ENCODE measurements around the gene CFAP65.

CFAP65 gene

DNA sequence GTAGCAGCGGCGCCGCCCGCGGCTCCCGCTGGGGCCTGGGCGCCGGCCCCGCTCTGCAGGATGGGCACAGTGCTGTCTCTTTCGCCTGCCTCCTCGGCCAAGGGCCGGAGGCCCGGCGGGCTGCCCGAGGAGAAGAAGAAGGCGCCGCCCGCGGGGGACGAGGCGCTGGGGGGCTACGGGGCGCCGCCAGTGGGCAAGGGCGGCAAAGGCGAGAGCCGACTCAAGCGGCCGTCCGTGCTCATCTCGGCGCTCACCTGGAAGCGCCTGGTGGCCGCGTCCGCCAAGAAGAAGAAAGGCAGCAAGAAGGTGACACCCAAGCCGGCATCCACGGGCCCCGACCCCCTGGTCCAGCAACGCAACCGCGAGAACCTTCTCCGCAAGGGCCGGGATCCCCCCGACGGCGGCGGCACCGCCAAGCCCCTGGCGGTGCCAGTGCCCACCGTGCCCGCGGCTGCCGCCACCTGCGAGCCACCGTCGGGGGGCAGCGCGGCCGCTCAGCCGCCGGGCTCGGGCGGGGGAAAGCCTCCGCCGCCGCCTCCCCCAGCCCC lies 81.5 kb downstream of the CFAP65 start:
- H3K4me3 ChIP-seq (ENCODE audit: low read length), result peak overlapping the region; percentile 20
- no peaks in the 10 kb centered on the region for H3K4me1 ChIP-seq (ENCODE audit: control insufficient read depth, insufficient read depth, low read length)
- no peak overlapping the region for H3K27ac ChIP-seq (ENCODE audit: low read depth, low read length)
- no peak overlapping the region for H3K9ac ChIP-seq (ENCODE audit: low read length)
- peaks cover 51% of the 10 kb centered on the region for H3K27me3 ChIP-seq (ENCODE audit: control insufficient read depth, insufficient read depth, low read length)
- H3K36me3 ChIP-seq (ENCODE audit: control insufficient read depth, insufficient read depth, low read length), result no peaks in the 10 kb centered on the region

DNA sequence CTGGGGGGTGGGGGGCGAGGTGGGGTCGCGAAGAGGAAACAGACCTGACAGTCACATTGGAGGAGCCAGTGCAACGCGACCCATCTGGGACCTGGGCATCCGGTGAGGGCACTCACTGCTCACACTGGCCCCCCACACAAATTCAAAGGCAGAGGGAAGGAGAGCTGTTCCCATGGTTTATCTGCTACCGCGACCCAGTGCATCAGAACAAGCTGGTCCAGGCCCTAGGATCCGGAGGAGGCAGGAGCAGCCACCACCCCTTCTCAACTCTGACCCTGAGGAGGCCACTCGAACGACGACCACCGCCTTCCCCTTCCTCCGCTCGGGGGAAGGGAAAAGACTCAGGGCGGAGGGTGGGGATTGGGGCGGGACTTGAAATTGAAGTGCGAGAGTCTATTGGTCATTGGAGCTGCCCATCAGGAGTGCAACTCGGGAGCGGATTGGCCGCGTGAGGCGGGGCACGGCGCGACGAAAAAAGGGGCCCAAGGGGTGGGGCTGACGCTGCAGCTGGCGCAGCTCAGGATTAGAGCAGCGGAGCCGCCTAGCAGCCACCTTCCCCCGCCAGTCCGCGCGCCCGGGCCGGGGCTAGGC lies 82.1 kb downstream of the CFAP65 start, which contains the start of gene CDK5R2:
TSS of gene CDK5R2 (plus strand) at position 526 of the 591 bp plus-strand sequence. CDS start 155 bp downstream, outside the sequence.
- Histone ChIP-seq H3K4me3 (ENCODE audit: low read length) (peak within 1 kb of the TSS; percentile 20), H3K27ac (ENCODE audit: low read depth, low read length) (no peak within 1 kb of the TSS), H3K9ac (ENCODE audit: low read length) (no peak within 1 kb of the TSS)

GRCh38 chr2:218958276-218958675 lies 83.0 kb downstream of the CFAP65 start:
- no peaks in the 10 kb centered on the region for H3K36me3 ChIP-seq (ENCODE audit: control insufficient read depth, insufficient read depth, low read length)
- H3K4me1 ChIP-seq (ENCODE audit: control insufficient read depth, insufficient read depth, low read length), result no peaks in the 10 kb centered on the region
- H3K27me3 ChIP-seq (ENCODE audit: control insufficient read depth, insufficient read depth, low read length), result peaks cover 42% of the 10 kb centered on the region
- H3K27ac ChIP-seq (ENCODE audit: low read depth, low read length), result no peak overlapping the region
- H3K4me3 ChIP-seq (ENCODE audit: low read length), result no peak overlapping the region
- no peak overlapping the region for H3K9ac ChIP-seq (ENCODE audit: low read length)

More for the DNA sequence above, 82.1 kb downstream of the CFAP65 start, which contains the start of gene CDK5R2:
- Histone ChIP-seq H3K4me1 (ENCODE audit: control insufficient read depth, insufficient read depth, low read length) (no peaks in the 10 kb centered on the region), H3K36me3 (ENCODE audit: control insufficient read depth, insufficient read depth, low read length) (no peaks in the 10 kb centered on the region), H3K27me3 (ENCODE audit: control insufficient read depth, insufficient read depth, low read length) (peaks cover 50% of the 10 kb centered on the region)

DNA sequence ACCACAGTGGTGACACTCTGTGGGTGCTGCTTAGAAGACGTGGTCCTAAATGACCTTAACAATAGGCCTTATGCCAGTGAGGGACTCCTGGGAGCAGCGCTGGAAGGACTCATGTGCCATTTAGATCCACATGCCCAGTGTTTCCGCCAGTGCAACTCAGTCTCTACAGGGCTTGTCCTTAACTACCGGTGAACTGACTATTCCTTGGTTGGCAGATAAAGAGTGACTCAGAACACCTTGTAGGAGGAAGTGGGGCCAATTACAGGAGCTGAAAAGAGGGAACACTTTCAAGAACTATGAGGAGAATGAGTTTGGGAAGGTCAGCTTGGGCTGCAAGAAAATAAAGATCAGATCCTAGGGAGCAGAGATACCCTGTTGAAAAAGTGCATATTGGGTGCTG lies 83.6 kb downstream of the CFAP65 start:
- H3K36me3 ChIP-seq (ENCODE audit: control insufficient read depth, insufficient read depth, low read length), result no peaks in the 10 kb centered on the region
- H3K4me1 ChIP-seq (ENCODE audit: control insufficient read depth, insufficient read depth, low read length), result no peaks in the 10 kb centered on the region
- H3K9ac ChIP-seq (ENCODE audit: low read length), result no peak overlapping the region
- H3K27me3 ChIP-seq (ENCODE audit: control insufficient read depth, insufficient read depth, low read length), result peaks cover 37% of the 10 kb centered on the region
- no peak overlapping the region for H3K4me3 ChIP-seq (ENCODE audit: low read length)
- no peak overlapping the region for H3K27ac ChIP-seq (ENCODE audit: low read depth, low read length)

GRCh38 chr2:218956039-218956438 lies 85.3 kb downstream of the CFAP65 start:
- no peak overlapping the region for H3K27ac ChIP-seq (ENCODE audit: low read depth, low read length)
- H3K4me1 ChIP-seq (ENCODE audit: control insufficient read depth, insufficient read depth, low read length), result no peaks in the 10 kb centered on the region
- no peaks in the 10 kb centered on the region for H3K36me3 ChIP-seq (ENCODE audit: control insufficient read depth, insufficient read depth, low read length)
- H3K9ac ChIP-seq (ENCODE audit: low read length), result no peak overlapping the region
- peaks cover 26% of the 10 kb centered on the region for H3K27me3 ChIP-seq (ENCODE audit: control insufficient read depth, insufficient read depth, low read length)
- H3K4me3 ChIP-seq (ENCODE audit: low read length), result no peak overlapping the region

DNA sequence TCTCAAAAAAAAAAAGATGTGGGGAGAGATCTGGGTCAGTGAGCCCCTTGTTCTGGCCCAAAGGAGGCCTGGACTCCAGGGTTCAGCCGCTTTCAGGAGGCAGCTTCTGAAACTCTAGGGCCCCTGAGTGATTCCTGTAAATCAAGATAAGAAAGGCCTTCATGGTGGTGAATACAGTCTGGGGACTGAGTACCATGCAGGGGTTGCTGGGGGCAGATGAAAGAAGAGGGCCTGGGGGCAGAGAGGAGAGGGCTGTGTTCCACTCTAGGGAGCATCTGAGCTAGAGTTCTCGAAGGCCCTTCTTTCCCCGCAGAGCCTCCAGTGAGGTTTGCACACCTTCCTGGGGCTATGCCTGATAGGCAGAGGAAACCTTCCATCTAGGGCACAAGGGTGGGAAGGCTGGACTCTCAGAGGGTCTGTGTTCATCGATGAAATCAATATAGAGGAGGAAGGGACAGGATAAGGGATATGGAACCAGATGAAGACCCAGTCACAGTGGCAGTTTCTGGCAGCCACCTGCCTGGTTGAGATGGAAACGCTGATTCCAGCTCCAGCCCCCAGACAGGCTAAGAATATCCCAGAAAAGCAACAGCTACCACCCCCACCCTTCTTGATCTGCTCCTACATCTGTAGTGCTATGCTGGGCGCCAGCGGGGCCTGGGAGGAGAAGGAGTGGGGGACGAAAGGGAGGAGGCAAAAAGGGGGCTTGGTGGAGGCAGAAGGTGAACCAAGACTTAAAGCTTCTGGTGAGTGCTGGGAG lies 86.6 kb downstream of the CFAP65 start:
- Histone ChIP-seq H3K36me3 (ENCODE audit: control insufficient read depth, insufficient read depth, low read length) (no peaks in the 10 kb centered on the region), H3K27me3 (ENCODE audit: control insufficient read depth, insufficient read depth, low read length) (peaks cover 15% of the 10 kb centered on the region), H3K4me1 (ENCODE audit: control insufficient read depth, insufficient read depth, low read length) (no peaks in the 10 kb centered on the region), H3K27ac (ENCODE audit: low read depth, low read length) (no peak overlapping the region), H3K4me3 (ENCODE audit: low read length) (no peak overlapping the region), H3K9ac (ENCODE audit: low read length) (no peak overlapping the region)

DNA sequence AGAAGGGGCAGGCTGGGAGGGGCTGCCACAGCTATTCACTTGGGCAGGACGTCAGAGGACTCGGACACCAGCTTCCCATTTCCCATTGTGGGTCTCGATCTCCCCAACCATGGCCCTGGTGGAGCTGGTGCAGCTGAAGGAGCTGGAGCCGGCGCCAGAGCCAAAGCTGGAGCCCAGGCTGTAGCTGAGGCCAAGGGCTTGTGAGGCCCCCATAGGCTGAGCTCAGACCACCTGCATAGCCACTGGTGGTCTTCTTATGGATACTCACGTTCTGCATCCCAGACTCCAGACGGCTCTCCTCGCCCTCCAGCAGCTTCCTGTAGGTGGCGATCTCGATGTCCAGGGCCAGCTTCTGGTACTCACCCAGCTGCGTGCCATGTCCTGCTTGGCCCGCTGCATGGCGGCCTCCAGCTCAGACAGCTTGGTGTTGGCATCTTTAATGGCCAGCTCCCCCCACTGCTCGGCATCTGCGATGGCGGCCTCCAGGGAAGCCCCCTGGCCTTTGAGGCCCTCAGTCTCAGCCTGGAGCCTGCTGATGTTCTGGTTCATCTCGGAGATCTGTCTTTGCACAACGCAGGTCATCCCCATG lies 87.9 kb downstream of the CFAP65 start:
- Histone ChIP-seq H3K4me3 (ENCODE audit: low read length) (no peak overlapping the region), H3K27me3 (ENCODE audit: control insufficient read depth, insufficient read depth, low read length) (peaks cover 6% of the 10 kb centered on the region), H3K9ac (ENCODE audit: low read length) (no peak overlapping the region), H3K36me3 (ENCODE audit: control insufficient read depth, insufficient read depth, low read length) (no peaks in the 10 kb centered on the region), H3K4me1 (ENCODE audit: control insufficient read depth, insufficient read depth, low read length) (no peaks in the 10 kb centered on the region), H3K27ac (ENCODE audit: low read depth, low read length) (no peak overlapping the region)

All from rectal smooth muscle tissue (tissue), 1 donor.